Activated naive CD4-positive, alpha-beta T cell treated with Interleukin-2 at 50 U/mL for 16 hours (primary cell): ENCODE data around the gene QKI.
"Not testable (repeated sequence)": the region's sequence is repeated elsewhere in the genome, so short reads cannot be mapped to it uniquely, and the experiment has no call there.

Source experiments
- DNase-seq: peaks from one replicate; pipeline ENCODE4 v3.0.0-alpha.2; 2020

QKI gene

GRCh38 chr6:163414117-163414945, at the start of gene QKI:
Gene QKI, plus strand, starts transcription at chr6:163414718. Its CDS starts 476 bp downstream, at chr6:163415194.
- DNase-seq, result peak; percentile 80

GRCh38 chr6:163366288-163366687, 48.2 kb upstream of the QKI start:
- DNase-seq, result no peak

- DNase-seq, result no peak
Observed at GRCh38 chr6:163367497-163368183, 46.9 kb upstream of the QKI start.

GRCh38 chr6:163369141-163369540, 45.4 kb upstream of the QKI start:
- no peak for DNase-seq

GRCh38 chr6:163369628-163370365, 44.7 kb upstream of the QKI start:
- no peak for DNase-seq

GRCh38 chr6:163370464-163371117, 43.9 kb upstream of the QKI start:
- DNase-seq, result no peak

GRCh38 chr6:163371129-163371528, 43.4 kb upstream of the QKI start:
- DNase-seq, result no peak

- DNase-seq, result no peak
Observed at GRCh38 chr6:163373240-163373639, 41.3 kb upstream of the QKI start.

GRCh38 chr6:163375361-163375760, 39.2 kb upstream of the QKI start:
- DNase-seq, result no peak

GRCh38 chr6:163376187-163376586, 38.3 kb upstream of the QKI start:
- no peak for DNase-seq

GRCh38 chr6:163377561-163377960, 37.0 kb upstream of the QKI start:
- DNase-seq, result no peak

- no peak for DNase-seq
Observed at GRCh38 chr6:163380216-163380615, 34.3 kb upstream of the QKI start.

- no peak for DNase-seq
Observed at GRCh38 chr6:163381118-163381756, 33.3 kb upstream of the QKI start.

- not testable (repeated sequence) for DNase-seq
Observed at GRCh38 chr6:163383396-163383795, 31.1 kb upstream of the QKI start.

GRCh38 chr6:163383912-163384311, 30.6 kb upstream of the QKI start:
- DNase-seq, result no peak

- DNase-seq, result no peak
Observed at GRCh38 chr6:163384510-163384909, 30.0 kb upstream of the QKI start.

GRCh38 chr6:163385503-163385902, 29.0 kb upstream of the QKI start:
- DNase-seq, result not testable (repeated sequence)

GRCh38 chr6:163386329-163386908, 28.1 kb upstream of the QKI start:
- no peak for DNase-seq

- no peak for DNase-seq
Observed at GRCh38 chr6:163387317-163387716, 27.2 kb upstream of the QKI start.

- DNase-seq, result no peak
Observed at GRCh38 chr6:163389354-163389753, 25.2 kb upstream of the QKI start.

- no peak for DNase-seq
Observed at GRCh38 chr6:163390770-163391169, 23.7 kb upstream of the QKI start.

- no peak for DNase-seq
Observed at GRCh38 chr6:163391985-163392384, 22.5 kb upstream of the QKI start.
